Measurements from ENCODE around the gene WFDC6.
"Not testable (repeated sequence)": the region's sequence is repeated elsewhere in the genome, so short reads cannot be mapped to it uniquely, and the experiment has no call there.

The WFDC6 gene

DNA sequence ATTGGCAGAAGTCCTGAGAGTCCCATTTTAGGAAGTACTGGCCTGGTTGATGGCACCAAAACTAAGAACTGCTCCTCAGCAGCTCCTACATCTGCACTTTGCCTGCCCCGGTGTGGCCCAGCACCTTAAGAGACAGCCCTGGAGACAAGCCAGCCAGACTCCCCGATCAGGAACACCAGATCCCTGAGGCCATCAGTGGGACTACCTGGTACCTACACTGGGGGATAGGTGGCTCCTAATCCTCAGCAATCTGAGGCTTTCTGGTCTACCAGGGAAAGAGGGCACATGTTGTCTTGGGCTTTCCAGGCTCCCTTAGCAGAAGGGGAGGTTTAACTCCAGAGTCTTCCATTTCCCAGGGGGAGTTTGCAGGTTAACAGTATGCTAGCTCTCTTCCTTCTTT is at the start of gene WFDC6:
WFDC6 (minus strand) TSS at position 101 of the 400 bp plus-strand sequence; CDS start at position 26, 75 bp downstream.
- DNase-seq: no peak

DNA sequence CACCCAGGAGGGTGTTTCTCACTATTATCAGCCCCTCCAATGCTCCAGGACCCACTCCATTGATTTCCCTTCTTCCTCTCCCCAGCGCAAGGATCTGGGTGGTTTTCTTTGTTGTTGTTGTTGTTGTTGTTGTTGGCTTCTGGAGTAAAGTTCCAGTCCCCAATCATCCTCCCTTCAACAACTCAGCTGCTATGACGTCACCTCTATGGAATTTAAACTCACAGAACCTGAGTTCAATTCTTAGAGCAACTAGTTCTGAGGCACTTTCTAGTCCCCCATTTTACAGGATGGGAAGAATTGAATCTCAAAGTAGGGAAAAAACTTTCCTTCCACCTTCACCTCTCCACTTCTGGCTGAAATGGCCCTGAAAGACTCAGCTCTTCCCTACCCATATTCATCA is 49.5 kb upstream of the WFDC6 start:
- no peak for DNase-seq

- DNase-seq: not testable (repeated sequence)
These were observed 46.7 kb upstream of the WFDC6 start for GRCh38 chr20:45585986-45586385.

GRCh38 chr20:45584294-45584693 is 45.0 kb upstream of the WFDC6 start:
- DNase-seq: not testable (repeated sequence)

GRCh38 chr20:45583502-45583901 is 44.2 kb upstream of the WFDC6 start:
- no peak for DNase-seq

DNA sequence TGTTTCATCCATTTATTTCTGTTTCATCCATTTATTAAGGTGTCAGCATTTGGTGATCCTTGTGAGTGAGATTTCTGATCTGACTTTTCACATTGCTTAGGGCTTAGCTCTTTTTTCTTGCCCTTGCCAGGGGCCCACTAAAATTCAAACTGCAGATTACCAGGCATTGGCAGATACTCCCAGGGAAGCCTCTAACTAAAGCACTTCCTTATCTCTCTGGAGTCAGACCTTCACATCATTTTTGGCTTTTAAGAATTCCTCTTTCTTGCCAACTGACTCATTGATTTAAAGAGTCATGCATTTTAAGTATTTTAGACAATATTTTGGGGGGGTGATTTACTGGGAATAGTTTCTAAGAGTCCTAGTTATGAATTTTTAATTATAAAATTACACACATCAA is 42.4 kb upstream of the WFDC6 start:
- no peak for DNase-seq

GRCh38 chr20:45579184-45579583 is 39.9 kb upstream of the WFDC6 start, which contains the start of gene WFDC8:
WFDC8 (minus strand) TSS chr20:45579284; CDS start chr20:45579247, 37 bp downstream.
- DNase-seq: no peak

GRCh38 chr20:45578231-45578630 is 38.9 kb upstream of the WFDC6 start:
- DNase-seq: no peak

GRCh38 chr20:45576995-45577394 is 37.7 kb upstream of the WFDC6 start:
- DNase-seq: no peak

DNA sequence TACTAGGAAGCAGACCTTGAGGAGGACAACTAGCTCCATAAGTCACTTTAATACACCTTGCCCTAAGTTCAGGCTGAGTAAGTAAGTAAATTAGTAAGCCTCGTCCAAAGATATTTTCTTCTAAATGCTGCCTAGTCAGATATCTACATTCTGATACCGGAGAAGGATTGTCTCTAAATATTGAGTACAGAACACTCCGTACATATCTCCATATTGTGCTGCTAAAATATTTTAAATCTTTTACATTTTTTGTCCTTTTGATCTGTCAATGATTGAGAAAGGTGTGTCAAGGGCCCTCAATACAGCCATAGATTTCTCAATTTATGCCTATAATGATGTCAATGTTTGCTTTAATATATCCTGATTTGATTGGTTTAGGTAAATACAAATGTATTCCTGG is 36.6 kb upstream of the WFDC6 start:
- no peak for DNase-seq

GRCh38 chr20:45569650-45570049 is 30.4 kb upstream of the WFDC6 start:
- DNase-seq: not testable (repeated sequence)

GRCh38 chr20:45564760-45565276 is 25.5 kb upstream of the WFDC6 start:
- DNase-seq: no peak

GRCh38 chr20:45555198-45555597 is 15.9 kb upstream of the WFDC6 start:
- no peak for DNase-seq

DNA sequence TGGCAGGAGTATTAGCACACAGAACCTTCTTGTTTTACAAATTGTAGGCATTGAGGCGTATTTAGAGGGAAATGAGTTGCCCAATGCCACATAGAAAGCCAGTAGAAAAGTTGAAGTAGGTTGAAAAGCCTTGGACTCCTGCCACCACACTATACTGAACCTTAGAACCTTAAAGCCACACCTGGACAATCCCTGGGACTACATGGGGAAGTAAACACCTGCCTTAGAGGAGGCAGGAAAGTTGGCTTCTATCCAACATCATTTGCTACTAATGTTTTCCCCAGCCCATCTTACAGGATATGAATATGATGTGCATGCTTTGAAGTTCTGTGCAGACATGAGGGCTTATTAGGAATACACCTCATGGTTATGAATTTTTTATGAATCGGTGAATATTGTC is 13.2 kb upstream of the WFDC6 start:
- no peak for DNase-seq

DNA sequence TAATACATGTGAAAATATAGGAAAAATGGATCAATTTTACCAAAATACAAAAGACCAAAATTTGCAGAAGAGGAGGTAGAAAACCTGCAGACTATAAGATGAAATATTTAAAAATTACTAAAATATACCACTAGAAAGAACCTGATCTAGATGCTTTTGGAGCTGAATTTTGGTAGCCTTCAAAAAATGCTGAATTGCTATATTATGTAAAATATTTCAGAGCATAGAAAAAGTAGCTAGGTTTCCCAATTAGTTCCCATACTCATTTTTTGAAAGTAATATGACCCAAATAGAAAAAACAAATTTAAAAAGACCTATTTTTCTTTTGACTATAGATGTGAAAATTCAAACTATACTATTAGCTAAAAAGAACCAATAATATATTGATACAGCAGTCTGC is 11.5 kb upstream of the WFDC6 start:
- DNase-seq: no peak

- no peak for DNase-seq
These were observed 9.1 kb upstream of the WFDC6 start for GRCh38 chr20:45548410-45548809.

- no peak for DNase-seq
These were observed 8.0 kb upstream of the WFDC6 start, which contains the start of gene EPPIN for GRCh38 chr20:45547206-45547770. EPPIN (minus strand) TSS chr20:45547401; CDS start chr20:45547357, 44 bp downstream.

DNA sequence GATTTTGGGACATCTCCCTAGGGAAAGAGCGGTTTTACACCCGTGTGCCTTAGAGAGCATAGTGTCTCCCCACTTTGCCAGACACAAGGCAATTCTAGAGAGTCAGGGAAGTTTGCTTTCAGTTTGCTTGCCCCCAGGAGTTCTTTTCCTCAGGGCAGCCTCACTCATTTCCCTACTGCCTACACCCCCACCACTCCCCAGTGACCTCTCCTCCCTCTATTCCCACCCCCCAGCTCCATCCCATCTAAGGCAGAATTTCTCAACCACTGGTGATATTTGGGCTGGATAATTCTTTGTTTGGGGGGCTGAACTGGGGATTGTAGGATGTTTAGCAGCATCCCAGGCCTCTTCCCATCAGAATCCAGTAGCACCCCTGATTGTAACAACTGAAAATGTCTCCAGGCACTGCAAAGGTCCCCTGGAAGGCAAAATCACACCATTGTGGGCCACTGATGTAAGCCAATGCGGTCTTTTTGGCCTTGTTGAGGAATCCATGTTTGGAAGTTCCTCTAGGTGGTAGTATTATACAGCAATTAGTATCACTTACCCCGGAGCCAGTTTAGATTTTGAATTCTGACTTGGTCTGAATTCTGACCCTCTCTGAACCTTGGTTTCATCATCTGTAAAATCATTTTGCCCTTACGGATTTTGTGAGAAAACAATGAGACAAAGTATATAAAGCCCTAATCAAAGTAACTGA is 6.6 kb upstream of the WFDC6 start:
- DNase-seq: no peak

DNA sequence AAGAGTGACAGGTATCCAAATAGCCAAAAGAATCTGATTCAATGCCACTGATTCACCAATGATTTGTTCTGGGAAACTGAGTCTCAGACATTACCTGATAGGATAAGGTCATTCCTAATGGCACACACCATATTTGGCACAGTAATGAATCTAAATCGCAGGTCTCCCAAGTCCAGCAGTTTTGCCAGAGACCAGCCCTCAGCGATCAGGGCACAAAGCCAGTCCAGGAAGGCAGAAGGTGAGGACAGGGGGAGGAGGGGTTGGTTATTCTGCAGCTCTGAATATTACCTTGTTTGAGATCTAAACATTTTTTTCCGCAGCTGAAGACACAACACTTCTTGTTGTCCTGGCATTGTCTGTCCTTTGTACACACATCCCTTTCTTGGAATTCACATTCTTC is 6.1 kb upstream of the WFDC6 start:
- no peak for DNase-seq

GRCh38 chr20:45538209-45538799 is 978 bp downstream of the WFDC6 start:
- DNase-seq: no peak

DNA sequence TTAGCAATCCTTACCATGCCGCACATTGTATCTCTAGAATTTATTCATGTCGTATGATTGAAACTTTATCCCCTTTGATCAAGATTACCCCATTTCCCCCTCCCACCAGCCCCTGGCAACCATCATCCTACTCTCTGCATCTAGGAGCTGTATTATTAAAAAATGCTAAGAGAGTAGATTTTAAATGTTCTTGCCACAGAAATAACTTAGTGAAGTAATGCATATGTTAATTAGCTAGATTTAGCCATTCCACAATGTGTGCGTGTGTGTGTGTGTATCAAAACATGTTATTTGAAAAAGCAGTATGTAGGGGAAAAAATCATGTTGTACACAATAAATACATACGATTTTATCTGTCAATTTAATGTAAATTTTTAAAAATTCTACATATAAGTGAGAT is 12.0 kb downstream of the WFDC6 start:
- DNase-seq: no peak

GRCh38 chr20:45523821-45524220 is 15.5 kb downstream of the WFDC6 start:
- no peak for DNase-seq

GRCh38 chr20:45518282-45518681 is 21.0 kb downstream of the WFDC6 start:
- no peak for DNase-seq

Measured in GDM1 (cell line).